HG02973 (cell line): Measurements from ENCODE around the gene PLA2G10.
"Not testable (repeated sequence)": the region's sequence is repeated elsewhere in the genome, so short reads cannot be mapped to it uniquely, and the experiment has no call there.

ENCODE experiments used
- ATAC-seq: cut with Tn5 transposase; IDR thresholded peaks from one replicate; pipeline ENCODE4 v1.9.1; 2021; ENCODE audit warnings: moderate library complexity; ENCODE audit not compliant: unreplicated experiment

PLA2G10 gene

GRCh38 chr16:14694129-14694528 is at the start of gene PLA2G10:
PLA2G10 (minus strand) TSS chr16:14694308; CDS start chr16:14694229, 79 bp downstream.
- not testable (repeated sequence) for ATAC-seq

- ATAC-seq: peak; percentile 90
Observed at GRCh38 chr16:14742273-14743128, 48.4 kb upstream of the PLA2G10 start, which contains the start of gene NPIPA2. NPIPA2 (plus strand) TSS chr16:14742533; CDS start chr16:14748066, 5,533 bp downstream.

GRCh38 chr16:14741794-14742193 is 47.7 kb upstream of the PLA2G10 start:
- ATAC-seq: not testable (repeated sequence)

GRCh38 chr16:14740832-14741385 is 46.8 kb upstream of the PLA2G10 start:
- not testable (repeated sequence) for ATAC-seq

- ATAC-seq: not testable (repeated sequence)
Observed at GRCh38 chr16:14733233-14733632, 39.1 kb upstream of the PLA2G10 start.

- ATAC-seq: peak; percentile 98
Observed at GRCh38 chr16:14703156-14704011, 9.3 kb upstream of the PLA2G10 start, which contains the start of gene NPIPA3. NPIPA3 (plus strand) TSS chr16:14703411; CDS start chr16:14708944, 5,533 bp downstream.

GRCh38 chr16:14702672-14703071 is 8.6 kb upstream of the PLA2G10 start:
- ATAC-seq: not testable (repeated sequence)

GRCh38 chr16:14701859-14702258 is 7.8 kb upstream of the PLA2G10 start:
- ATAC-seq: not testable (repeated sequence)

- not testable (repeated sequence) for ATAC-seq
Observed at GRCh38 chr16:14685870-14686793, 8.0 kb downstream of the PLA2G10 start.

- no peak for ATAC-seq
Observed at GRCh38 chr16:14682121-14682520, 12.0 kb downstream of the PLA2G10 start.

GRCh38 chr16:14681115-14681514 is 13.0 kb downstream of the PLA2G10 start:
- no peak for ATAC-seq

GRCh38 chr16:14680396-14680795 is 13.7 kb downstream of the PLA2G10 start:
- ATAC-seq: not testable (repeated sequence)

- ATAC-seq: no peak
Observed at GRCh38 chr16:14678748-14679497, 15.2 kb downstream of the PLA2G10 start.

GRCh38 chr16:14677627-14678026 is 16.5 kb downstream of the PLA2G10 start:
- no peak for ATAC-seq

GRCh38 chr16:14676633-14677032 is 17.5 kb downstream of the PLA2G10 start:
- no peak for ATAC-seq

- ATAC-seq: no peak
Observed at GRCh38 chr16:14672403-14672971, 21.6 kb downstream of the PLA2G10 start.

- no peak for ATAC-seq
Observed at GRCh38 chr16:14669776-14670175, 24.3 kb downstream of the PLA2G10 start.

- ATAC-seq: no peak
Observed at GRCh38 chr16:14668556-14669223, 25.4 kb downstream of the PLA2G10 start.
